Measurements from ENCODE around the gene OCRL. TPM values are rescaled to one million over a fixed set of nuclear protein-coding genes. Genes with fewer than 3 reads are reported as not detected.
"Not testable (repeated sequence)": the region's sequence is repeated elsewhere in the genome, so short reads cannot be mapped to it uniquely, and the experiment has no call there.

The OCRL gene
- total RNA-seq, 1 donor from 2014 or later = 7.5 TPM

GRCh38 chrX:129559783-129560182, 19.7 kb downstream of the OCRL start:
- POLR2A ChIA-PET = no interaction called here
- Mint-ChIP-seq H3K36me3 (ENCODE audit: low read depth) (peaks cover 34% of the 10 kb centered on the region), H3K4me3 (no peak overlapping the region), H3K9me3 (no peaks in the 10 kb centered on the region), H3K27me3 (no peaks in the 10 kb centered on the region), H3K27ac (no peak overlapping the region), H3K4me1 (peaks cover 6% of the 10 kb centered on the region)
- ATAC-seq (ENCODE audit: low read depth) (no peak), DNase-seq (no peak)
- no peak for TF ChIP-seq CTCF (IDR thresholded peaks at IDR 0.05)
- CTCF ChIA-PET = no interaction called here
- intact Hi-C loops (cut with micrococcal nuclease) = no loop called here

- no peak for TF ChIP-seq CTCF (IDR thresholded peaks at IDR 0.05)
- Mint-ChIP-seq H3K36me3 (ENCODE audit: low read depth) (peaks cover 43% of the 10 kb centered on the region), H3K4me3 (no peak overlapping the region), H3K4me1 (peaks cover 16% of the 10 kb centered on the region), H3K9me3 (no peaks in the 10 kb centered on the region), H3K27me3 (no peaks in the 10 kb centered on the region), H3K27ac (no peak overlapping the region)
- ATAC-seq (ENCODE audit: low read depth) = no peak
- POLR2A ChIA-PET = no interaction called here
- CTCF ChIA-PET = no interaction called here
- intact Hi-C loops (cut with micrococcal nuclease) = no loop called here
- DNase-seq = no peak
Measured at GRCh38 chrX:129561453-129561852, 21.4 kb downstream of the OCRL start.

- DNase-seq; H3K27me3 Mint-ChIP-seq; H3K27ac Mint-ChIP-seq; H3K9me3 Mint-ChIP-seq; POLR2A ChIA-PET; ATAC-seq (ENCODE audit: low read depth); CTCF ChIA-PET; intact Hi-C loops (cut with micrococcal nuclease); H3K4me3 Mint-ChIP-seq: not testable (repeated sequence)
- Mint-ChIP-seq H3K4me1 (peaks cover 10% of the 10 kb centered on the region), H3K36me3 (ENCODE audit: low read depth) (peaks cover 47% of the 10 kb centered on the region)
Measured at GRCh38 chrX:129564345-129564744, 24.3 kb downstream of the OCRL start.

GRCh38 chrX:129565046-129565650, 25.1 kb downstream of the OCRL start:
- DNase-seq = no peak
- no peaks in the 10 kb centered on the region for H3K9me3 Mint-ChIP-seq
- no peaks in the 10 kb centered on the region for H3K27me3 Mint-ChIP-seq
- H3K36me3 Mint-ChIP-seq (ENCODE audit: low read depth) = peaks cover 48% of the 10 kb centered on the region
- no peak for ATAC-seq (ENCODE audit: low read depth)
- ChIA-PET CTCF (no interaction called here), POLR2A (no interaction called here)
- peaks cover 10% of the 10 kb centered on the region for H3K4me1 Mint-ChIP-seq
- H3K4me3 Mint-ChIP-seq = no peak overlapping the region
- TF ChIP-seq CTCF (IDR thresholded peaks at IDR 0.05) = no peak
- H3K27ac Mint-ChIP-seq = no peak overlapping the region
- intact Hi-C loops (cut with micrococcal nuclease) = no loop called here

GRCh38 chrX:129566073-129566472, 26.0 kb downstream of the OCRL start:
- ChIA-PET CTCF (no interaction called here), POLR2A (no interaction called here)
- intact Hi-C loops (cut with micrococcal nuclease) = no loop called here
- no peak overlapping the region for H3K27ac Mint-ChIP-seq
- peaks cover 10% of the 10 kb centered on the region for H3K4me1 Mint-ChIP-seq
- no peak for DNase-seq
- H3K27me3 Mint-ChIP-seq = no peaks in the 10 kb centered on the region
- TF ChIP-seq CTCF (IDR thresholded peaks at IDR 0.05) = no peak
- no peak overlapping the region for H3K4me3 Mint-ChIP-seq
- no peak for ATAC-seq (ENCODE audit: low read depth)
- no peaks in the 10 kb centered on the region for H3K9me3 Mint-ChIP-seq
- H3K36me3 Mint-ChIP-seq (ENCODE audit: low read depth) = peaks cover 49% of the 10 kb centered on the region

- DNase-seq (no peak), ATAC-seq (ENCODE audit: low read depth) (no peak)
- H3K4me3 Mint-ChIP-seq = no peak overlapping the region
- TF ChIP-seq CTCF (IDR thresholded peaks at IDR 0.05) = no peak
- ChIA-PET POLR2A (no interaction called here), CTCF (no interaction called here)
- H3K9me3 Mint-ChIP-seq = no peaks in the 10 kb centered on the region
- H3K36me3 Mint-ChIP-seq (ENCODE audit: low read depth) = peaks cover 38% of the 10 kb centered on the region
- peaks cover 10% of the 10 kb centered on the region for H3K4me1 Mint-ChIP-seq
- H3K27ac Mint-ChIP-seq = no peak overlapping the region
- no peaks in the 10 kb centered on the region for H3K27me3 Mint-ChIP-seq
- intact Hi-C loops (cut with micrococcal nuclease) = no loop called here
Measured at GRCh38 chrX:129568349-129568748, 28.3 kb downstream of the OCRL start.

Measured in activated B cell treated with CpG ODN at 0.5 μM for 24 hours (primary cell).